T-helper 2 cell treated with Interferon-gamma antibody and Interleukin-4, amounts not matched to agents 100 ng/mL and 5 ng/mL, for 36 hours (primary cell): ENCODE measurements around the gene MRPS27. TPM values are rescaled to one million over a fixed set of nuclear protein-coding genes. Genes with fewer than 3 reads are reported as not detected.
"Not testable (repeated sequence)": the region's sequence is repeated elsewhere in the genome, so short reads cannot be mapped to it uniquely, and the experiment has no call there.

Experiments used
- intact Hi-C: fragments of 100-400 bp; cut with micrococcal nuclease; formaldehyde crosslinking; loops from one replicate; pipeline ENCODE4 v1.15.1; 2023
- total RNA-seq: library from RNA; stranded (reverse); gene quantifications from 2 replicates; pipeline ENCODE4 v1.2.3, GENCODE V29; 2022

MRPS27 gene
- total RNA-seq, 1 donor from 2014 or later = 58.4 TPM

GRCh38 chr5:72179028-72179815 lies 140.8 kb downstream of the MRPS27 start:
- intact Hi-C loops = no loop called here

GRCh38 chr5:72177538-72177937 lies 142.5 kb downstream of the MRPS27 start:
- intact Hi-C loops = no loop called here

GRCh38 chr5:72172786-72173185 lies 147.3 kb downstream of the MRPS27 start:
- intact Hi-C loops = no loop called here

- intact Hi-C loops = no loop called here
These were observed 148.4 kb downstream of the MRPS27 start for GRCh38 chr5:72171667-72172066.

- intact Hi-C loops = not testable (repeated sequence)
These were observed 148.9 kb downstream of the MRPS27 start for GRCh38 chr5:72171181-72171580.

GRCh38 chr5:72170101-72170500 lies 149.9 kb downstream of the MRPS27 start:
- intact Hi-C loops = no loop called here

Other genes starting within 250 kb of the MRPS27 start
- 0.09 and 0.36 TPM in 2 replicates for gene MAP1B, start 212.8 kb downstream of the MRPS27 start, total RNA-seq
- gene PTCD2, start 133 bp upstream of the MRPS27 start, total RNA-seq = 7.9 and 8.0 TPM in 2 replicates
- gene ZNF366, start 187.2 kb upstream of the MRPS27 start, total RNA-seq = not detected in 2 replicates